Esophagus (tissue), 2 donors: Measurements from ENCODE around the gene ASPA. TPM values are rescaled to one million over a fixed set of nuclear protein-coding genes. Genes with fewer than 3 reads are reported as not detected.
"Not testable (repeated sequence)": the region's sequence is repeated elsewhere in the genome, so short reads cannot be mapped to it uniquely, and the experiment has no call there.

Experiments
- H3K27ac ChIP-seq, 2 donors: one replicate each; pipeline ENCODE4 v1.5.1; 2013; ENCODE audit warnings: low read depth in 2 of 2, mild to moderate bottlenecking in 2 of 2, inconsistent platforms in 1 of 2, low read length in 1 of 2, moderate library complexity in 1 of 2
- H3K27me3 ChIP-seq, 2 donors: one replicate each; pipeline ENCODE4 v1.6.1; 2013; ENCODE audit warnings: low read length in 2 of 2, control low read depth in 1 of 2, mild to moderate bottlenecking in 1 of 2; ENCODE audit not compliant: insufficient read depth in 2 of 2, control insufficient read depth in 1 of 2
- H3K36me3 ChIP-seq, 2 donors: one replicate each; pipeline ENCODE4 v1.6.1; 2013; ENCODE audit warnings: low read length in 1 of 2; ENCODE audit not compliant: control insufficient read depth in 2 of 2, insufficient read depth in 2 of 2
- H3K4me1 ChIP-seq, 2 donors: one replicate each; pipeline ENCODE4 v1.6.1; 2013; ENCODE audit warnings: low read length in 1 of 2; ENCODE audit not compliant: control insufficient read depth in 2 of 2, insufficient read depth in 2 of 2
- H3K4me3 ChIP-seq, 2 donors: one replicate each; pipeline ENCODE4 v1.5.1; 2013; ENCODE audit warnings: low read length in 2 of 2, mild to moderate bottlenecking in 2 of 2, low read depth in 1 of 2, moderate library complexity in 1 of 2
- H3K9me3 ChIP-seq, 2 donors: one replicate each; pipeline ENCODE4 v1.6.1; 2013; ENCODE audit warnings: mild to moderate bottlenecking in 2 of 2, low read depth in 1 of 2, low read length in 1 of 2, moderate library complexity in 1 of 2; ENCODE audit not compliant: control insufficient read depth in 2 of 2, insufficient read depth in 1 of 2
- WGBS, 2 donors: extraction: QIAGEN DNeasy Blood & Tissue Kit; methylation state at CpG; one replicate each; pipeline ENCODE4 v1.1.7; 2013; 5-methylcytosine and 5-hydroxymethylcytosine counted together
- polyA plus RNA-seq, 2 donors: library from polyadenylated mRNA; stranded (reverse); fragments of 200-250 nt; gene quantifications; one replicate each; pipeline ENCODE4 v1.2.3, GENCODE V29; 2013
- donor health status: healthy with polysubstance abuse.
- donor health status: Bipolar disorder and iron deficiency.

The ASPA gene
- under 1 TPM; 0.38 to 0.61 TPM for polyA plus RNA-seq

DNA sequence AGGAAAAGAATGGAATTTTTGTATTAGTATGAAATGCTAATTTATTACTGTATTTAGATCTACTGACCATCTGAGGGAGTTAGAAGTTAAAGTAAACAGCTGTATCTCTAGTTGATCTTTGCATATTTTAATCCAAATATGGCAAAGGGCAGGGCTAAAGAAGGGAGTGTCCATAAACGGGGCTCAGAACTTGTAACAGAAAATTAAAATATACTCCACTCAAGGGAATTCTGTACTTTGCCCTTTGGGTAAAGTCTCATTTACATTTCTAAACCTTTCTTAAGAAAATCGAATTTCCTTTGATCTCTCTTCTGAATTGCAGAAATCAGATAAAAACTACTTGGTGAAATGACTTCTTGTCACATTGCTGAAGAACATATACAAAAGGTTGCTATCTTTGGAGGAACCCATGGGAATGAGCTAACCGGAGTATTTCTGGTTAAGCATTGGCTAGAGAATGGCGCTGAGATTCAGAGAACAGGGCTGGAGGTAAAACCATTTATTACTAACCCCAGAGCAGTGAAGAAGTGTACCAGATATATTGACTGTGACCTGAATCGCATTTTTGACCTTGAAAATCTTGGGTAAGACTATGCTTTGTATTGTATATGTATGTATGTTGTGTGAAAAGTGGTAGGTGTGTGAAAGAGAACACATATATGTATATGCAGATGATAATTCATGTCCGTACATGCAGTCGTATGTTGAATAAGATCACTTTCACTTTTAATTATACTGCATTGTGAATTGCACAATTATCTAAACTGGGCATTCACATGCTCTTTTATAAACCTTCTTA, at the start of gene ASPA:
Gene ASPA (plus strand): TSS at position 186 of the 799 bp plus-strand sequence. CDS start 163 bp downstream, at position 349.
- no peaks in the 10 kb centered on the region for H3K36me3 ChIP-seq
- peak within 1 kb of the TSS in 1 of 2 donors; percentile 49 for H3K27ac ChIP-seq
- H3K27me3 ChIP-seq = no peaks in the 10 kb centered on the region
- 19 to 31% methylated on average over 7 of the region's 7 CpGs for WGBS, 2 donors
- H3K4me3 ChIP-seq = peak within 1 kb of the TSS; percentile 16 to 52
- H3K9me3 ChIP-seq = peaks cover 0 to 3% of the 10 kb centered on the region in 2 donors
- H3K4me1 ChIP-seq = no peaks in the 10 kb centered on the region

DNA sequence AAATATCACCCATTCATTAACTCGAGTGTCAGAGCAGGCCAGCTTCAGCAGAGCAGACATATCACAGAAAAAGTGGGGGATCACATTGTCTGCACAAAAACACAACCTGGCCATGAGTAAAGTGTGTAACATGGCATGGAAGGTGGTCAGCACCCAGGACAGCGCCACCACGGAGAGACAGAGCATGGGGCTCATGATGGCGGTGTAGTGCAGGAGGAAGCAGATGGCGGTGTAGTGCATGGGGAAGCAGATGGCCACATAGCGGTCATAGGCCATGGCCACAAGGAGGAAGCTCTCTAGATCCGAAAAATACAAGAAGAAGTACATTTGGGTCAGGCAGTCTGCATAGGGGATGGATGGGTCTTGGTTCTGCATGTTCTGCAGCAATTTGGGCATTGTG, 42.6 kb upstream of the ASPA start:
- H3K4me1 ChIP-seq, H3K4me3 ChIP-seq, H3K27me3 ChIP-seq, H3K27ac ChIP-seq, H3K36me3 ChIP-seq, H3K9me3 ChIP-seq: not testable (repeated sequence)
- WGBS, 2 donors = 30 to 36% methylated on average over 7 of the region's 7 CpGs

GRCh38 chr17:3433741-3434140, 42.1 kb upstream of the ASPA start, which contains the start of gene OR1E2:
OR1E2 (minus strand) TSS chr17:3433841; CDS start chr17:3433841, 0 bp downstream.
- Histone ChIP-seq H3K36me3 (no peaks in the 10 kb centered on the region), H3K4me3 (no peak within 1 kb of the TSS), H3K4me1 (no peaks in the 10 kb centered on the region), H3K27ac (no peak within 1 kb of the TSS), H3K9me3 (no peaks in the 10 kb centered on the region), H3K27me3 (no peaks in the 10 kb centered on the region)
- 67 to 72% methylated on average over 3 of the region's 3 CpGs for WGBS, 2 donors

DNA sequence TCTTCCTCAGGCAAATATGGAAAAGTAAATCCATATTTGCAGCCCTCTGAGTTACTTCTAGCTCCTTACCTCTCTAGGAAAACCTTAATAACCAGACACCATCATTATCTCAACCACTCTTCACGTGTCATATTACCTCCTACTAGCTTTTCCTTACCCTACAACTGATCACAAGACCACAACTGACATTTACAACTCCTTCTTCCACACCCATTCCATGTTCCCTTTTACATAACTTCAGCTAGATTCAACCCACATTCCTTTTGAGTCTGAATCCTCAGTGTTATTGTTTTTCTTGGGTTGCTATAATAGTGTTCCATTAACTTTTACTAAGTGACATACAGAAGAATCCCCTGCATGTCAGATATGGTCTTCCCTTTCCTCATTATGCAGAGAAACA, 37.4 kb upstream of the ASPA start:
- WGBS, 2 donors = 62 to 64% methylated on average over 1 of the region's 1 CpG
- Histone ChIP-seq H3K27me3 (no peaks in the 10 kb centered on the region), H3K27ac (no peak overlapping the region), H3K9me3 (no peaks in the 10 kb centered on the region), H3K4me3 (no peak overlapping the region), H3K4me1 (no peaks in the 10 kb centered on the region), H3K36me3 (no peaks in the 10 kb centered on the region)

GRCh38 chr17:3440451-3440850, 35.3 kb upstream of the ASPA start:
- H3K9me3 ChIP-seq = no peaks in the 10 kb centered on the region
- no peaks in the 10 kb centered on the region for H3K4me1 ChIP-seq
- no peak overlapping the region for H3K27ac ChIP-seq
- no peak overlapping the region for H3K4me3 ChIP-seq
- no peaks in the 10 kb centered on the region for H3K36me3 ChIP-seq
- no peaks in the 10 kb centered on the region for H3K27me3 ChIP-seq
- whole genome bisulfite sequencing, 2 donors = 60 to 63% methylated on average over 2 of the region's 2 CpGs

- WGBS, 2 donors = 59 to 64% methylated on average over 2 of the region's 2 CpGs
- Histone ChIP-seq H3K27me3 (peaks cover 0 to 2% of the 10 kb centered on the region in 2 donors), H3K4me3 (no peak overlapping the region), H3K36me3 (no peaks in the 10 kb centered on the region), H3K4me1 (no peaks in the 10 kb centered on the region), H3K9me3 (no peaks in the 10 kb centered on the region), H3K27ac (no peak overlapping the region)
Measured at GRCh38 chr17:3447625-3448024, 28.2 kb upstream of the ASPA start.

GRCh38 chr17:3448059-3448665, 27.6 kb upstream of the ASPA start:
- H3K36me3 ChIP-seq = no peaks in the 10 kb centered on the region
- H3K4me3 ChIP-seq = no peak overlapping the region
- no peaks in the 10 kb centered on the region for H3K4me1 ChIP-seq
- no peak overlapping the region for H3K27ac ChIP-seq
- peaks cover 0 to 2% of the 10 kb centered on the region in 2 donors for H3K27me3 ChIP-seq
- WGBS, 2 donors = 43 to 55% methylated on average over 2 of the region's 2 CpGs
- H3K9me3 ChIP-seq = no peaks in the 10 kb centered on the region

DNA sequence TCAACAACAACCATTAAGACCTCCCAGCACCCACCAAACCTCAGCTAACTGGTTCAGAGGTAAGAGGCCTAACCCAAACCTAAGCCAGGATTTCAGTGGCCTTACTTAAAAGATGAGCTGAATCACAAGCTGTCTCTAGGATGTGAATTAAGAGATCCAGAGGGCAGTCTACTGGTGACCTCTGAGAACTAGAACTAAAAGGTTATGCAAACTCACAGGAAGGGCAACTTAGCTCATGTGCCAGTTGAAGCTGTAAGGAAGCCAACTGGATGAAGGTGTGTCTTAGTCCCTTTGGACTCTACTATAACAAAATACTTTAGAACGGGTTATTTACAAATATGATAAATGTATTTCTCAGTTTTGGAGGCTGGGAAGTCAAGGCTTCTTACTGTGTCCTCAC, 9.4 kb upstream of the ASPA start:
- not testable (repeated sequence) for H3K4me3 ChIP-seq, H3K9me3 ChIP-seq, H3K36me3 ChIP-seq, H3K27ac ChIP-seq, H3K27me3 ChIP-seq, H3K4me1 ChIP-seq
- WGBS, 2 donors = 71 to 74% methylated on average over 1 of the region's 1 CpG

DNA sequence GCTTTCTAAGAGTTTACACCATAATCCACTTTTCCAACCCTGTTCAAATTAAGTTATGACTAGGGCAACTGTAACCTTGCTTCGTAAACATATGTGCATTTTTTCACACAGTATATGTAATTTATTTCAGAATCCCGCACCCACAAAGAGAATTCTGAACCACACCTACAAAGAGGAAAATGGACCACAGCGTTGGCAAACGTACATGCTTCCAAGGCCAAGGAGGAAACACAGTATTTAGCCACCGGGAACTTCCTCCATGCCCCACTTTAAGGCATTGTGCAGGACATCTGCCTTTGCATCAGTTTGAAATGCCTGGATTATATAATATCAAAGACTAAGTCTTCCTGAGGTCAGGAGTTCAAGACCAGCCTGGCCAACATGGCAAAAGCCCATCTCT, 6.3 kb upstream of the ASPA start:
- H3K27ac ChIP-seq = no peak overlapping the region
- H3K4me3 ChIP-seq = no peak overlapping the region
- H3K4me1 ChIP-seq = no peaks in the 10 kb centered on the region
- H3K36me3 ChIP-seq = no peaks in the 10 kb centered on the region
- no peaks in the 10 kb centered on the region for H3K27me3 ChIP-seq
- 64 to 69% methylated on average over 5 of the region's 5 CpGs for WGBS, 2 donors
- H3K9me3 ChIP-seq = peaks cover 0 to 3% of the 10 kb centered on the region in 2 donors

DNA sequence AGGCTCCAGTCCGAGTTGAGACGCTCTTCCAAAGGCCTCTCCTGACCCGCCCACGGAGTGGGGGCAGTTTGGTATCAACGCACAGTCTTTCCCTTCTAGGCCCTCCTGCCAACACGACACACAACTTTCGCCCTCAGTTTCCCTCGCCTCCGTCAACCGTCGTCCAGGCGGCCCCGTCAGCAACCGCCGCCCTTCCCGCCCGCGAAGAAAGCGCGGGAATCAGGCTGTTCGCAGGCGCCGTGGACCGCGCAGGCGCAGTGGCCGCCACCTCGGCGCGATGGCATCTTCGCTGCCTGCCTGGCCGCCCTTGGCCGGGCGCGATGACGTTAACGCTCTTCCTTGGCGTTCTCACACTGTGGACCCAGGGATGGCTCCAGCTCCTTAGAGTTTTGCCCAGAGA, 4.2 kb upstream of the ASPA start, which contains the start of gene SPATA22:
Gene SPATA22 (minus strand): TSS at position 221 of the 400 bp plus-strand sequence. CDS start 2,494 bp downstream, outside the sequence.
- WGBS, 2 donors = 96% methylated on average over 38 of the region's 38 CpGs
- Histone ChIP-seq H3K4me3 (no peak within 1 kb of the TSS), H3K36me3 (no peaks in the 10 kb centered on the region), H3K4me1 (no peaks in the 10 kb centered on the region), H3K9me3 (peaks cover 0 to 3% of the 10 kb centered on the region in 2 donors), H3K27ac (no peak within 1 kb of the TSS), H3K27me3 (no peaks in the 10 kb centered on the region)
